HG02884 (cell line): Measurements from ENCODE around the gene CUEDC1.
A peak's percentile ranks its signal among the peaks of the same experiment; 100 is the strongest.
"Not testable (repeated sequence)": the region's sequence is repeated elsewhere in the genome, so short reads cannot be mapped to it uniquely, and the experiment has no call there.

ENCODE experiments used
- ATAC-seq: cut with Tn5 transposase; IDR thresholded peaks from one replicate; pipeline ENCODE4 v1.9.1; 2021; ENCODE audit warnings: mild to moderate bottlenecking, moderate library complexity; ENCODE audit not compliant: unreplicated experiment

CUEDC1 gene

GRCh38 chr17:57941384-57942370, 13.5 kb downstream of the CUEDC1 start:
- ATAC-seq, result no peak

DNA sequence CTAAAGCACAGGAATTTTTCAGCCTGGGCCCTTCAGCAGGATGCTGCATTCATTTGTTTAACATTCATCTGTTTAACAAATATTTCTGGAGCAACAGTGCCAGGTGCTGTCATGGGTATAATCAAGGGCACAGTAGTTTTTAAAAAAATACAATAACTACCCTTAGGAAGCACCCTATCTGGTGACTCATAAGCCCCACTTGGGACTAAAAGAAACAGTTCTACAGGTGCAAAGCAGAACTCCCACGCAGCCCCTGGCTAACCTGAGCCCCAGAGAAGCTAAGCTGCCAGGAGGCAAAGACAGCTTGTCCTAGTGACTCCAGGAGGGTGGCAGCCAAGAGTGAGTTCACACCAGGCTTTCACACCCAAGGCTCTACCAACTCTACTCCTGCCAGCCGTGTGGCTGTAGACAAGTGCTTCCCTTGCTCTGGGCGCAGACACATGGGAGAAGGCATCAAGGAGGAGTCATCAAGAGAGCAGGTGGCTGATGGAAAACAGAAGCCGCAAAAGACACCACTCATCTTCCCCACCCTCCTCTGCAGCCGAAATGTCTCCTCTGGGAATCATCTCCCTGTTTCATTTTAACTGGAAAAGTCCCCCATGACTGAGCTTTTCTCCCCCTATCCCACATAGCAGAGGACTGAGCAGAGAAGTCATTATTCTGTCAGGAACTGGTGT, 14.4 kb downstream of the CUEDC1 start:
- ATAC-seq, result no peak

- no peak for ATAC-seq
These were observed 15.0 kb downstream of the CUEDC1 start for GRCh38 chr17:57940231-57940630.

DNA sequence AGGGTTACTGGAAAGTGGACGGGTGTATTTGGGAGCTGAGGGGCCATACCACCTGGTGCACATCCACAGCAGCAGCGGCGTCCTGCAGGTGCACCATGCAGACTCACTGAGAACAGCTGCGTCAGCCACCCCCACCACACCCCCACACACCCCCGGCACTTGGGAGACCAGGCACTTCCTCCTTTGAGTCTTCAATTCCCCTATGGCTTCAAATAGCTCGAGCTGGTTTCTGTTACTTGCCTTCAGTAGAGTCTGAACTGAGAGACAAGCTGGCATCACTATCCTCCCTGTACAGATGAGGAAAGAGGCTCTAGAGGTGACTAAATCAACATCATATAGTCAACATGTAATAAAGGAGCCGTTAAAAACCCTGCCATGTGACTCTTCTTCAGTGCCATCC, 15.4 kb downstream of the CUEDC1 start:
- ATAC-seq, result peak; percentile 61

GRCh38 chr17:57938061-57938502, 17.1 kb downstream of the CUEDC1 start:
- ATAC-seq, result no peak

GRCh38 chr17:57937492-57937891, 17.7 kb downstream of the CUEDC1 start:
- no peak for ATAC-seq

DNA sequence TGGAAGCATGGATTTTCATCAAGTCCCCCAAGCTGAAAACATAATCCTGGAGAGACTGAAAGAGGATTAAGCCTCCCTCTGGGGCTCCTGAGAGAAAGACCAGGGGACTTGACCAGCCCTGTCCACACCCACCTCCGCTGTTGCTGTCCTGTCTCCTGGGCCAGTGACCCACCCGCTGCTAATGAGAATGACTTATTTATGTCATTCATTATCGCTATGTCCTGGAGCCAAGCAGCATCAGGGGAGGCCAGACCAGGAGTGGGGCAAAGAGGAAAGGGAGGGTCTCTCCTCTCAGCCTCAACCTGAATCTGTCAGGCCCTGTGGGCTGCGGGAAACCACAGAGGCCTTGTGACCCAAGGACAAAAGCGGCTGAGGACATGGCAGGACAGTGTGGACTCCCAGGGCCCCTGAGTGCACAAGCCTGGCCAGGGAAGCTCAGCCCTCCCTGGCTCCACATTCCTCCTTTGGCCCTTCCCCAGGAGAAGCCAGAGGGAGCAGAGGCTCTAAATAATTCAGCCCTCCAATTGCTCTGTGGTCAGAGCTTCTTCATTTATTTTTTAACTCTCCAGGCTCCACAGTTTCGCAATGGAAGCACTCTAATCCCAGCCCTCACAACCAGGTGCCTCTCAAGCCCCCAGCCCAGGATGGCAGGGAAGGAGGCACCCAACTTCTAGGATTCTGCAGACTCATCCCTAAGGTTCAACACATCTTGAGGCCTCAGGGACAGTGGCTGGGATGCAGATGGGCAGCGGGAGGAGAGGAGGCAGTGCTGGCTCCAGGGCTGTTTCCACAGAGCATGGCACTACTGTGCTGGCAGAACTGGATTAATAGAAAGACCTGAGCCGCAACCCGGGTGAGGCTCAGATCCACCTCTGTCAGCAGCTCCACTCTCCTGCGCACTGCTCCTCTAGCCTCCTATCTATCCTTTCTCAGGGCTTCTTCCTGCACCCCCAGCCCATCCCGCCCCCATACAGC, 19.1 kb downstream of the CUEDC1 start:
- no peak for ATAC-seq

- ATAC-seq, result no peak
These were observed 23.6 kb downstream of the CUEDC1 start for GRCh38 chr17:57931488-57932137.

- ATAC-seq, result no peak
These were observed 25.0 kb downstream of the CUEDC1 start for GRCh38 chr17:57930239-57930638.

- ATAC-seq, result no peak
These were observed 25.8 kb downstream of the CUEDC1 start for GRCh38 chr17:57929386-57929785.

DNA sequence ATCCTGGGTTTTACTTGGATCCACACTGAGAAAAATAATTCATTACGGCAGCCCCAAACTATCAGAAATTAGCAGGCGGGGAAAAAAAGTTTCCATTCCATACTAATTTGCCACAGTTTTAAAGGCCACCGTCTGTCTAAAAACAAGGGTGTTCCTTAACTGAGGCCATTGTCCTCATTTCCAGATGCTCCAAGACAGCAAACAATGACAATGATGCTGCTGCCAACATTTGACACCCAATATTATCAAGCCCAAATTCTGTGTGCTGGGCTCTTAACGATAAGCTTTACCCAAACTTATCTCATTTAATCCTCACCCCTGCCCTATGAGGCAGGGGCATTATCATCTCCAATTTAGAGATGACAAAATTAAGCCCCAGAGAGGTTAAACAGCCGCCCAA, 26.3 kb downstream of the CUEDC1 start:
- no peak for ATAC-seq

GRCh38 chr17:57927048-57927723, 28.0 kb downstream of the CUEDC1 start:
- no peak for ATAC-seq

DNA sequence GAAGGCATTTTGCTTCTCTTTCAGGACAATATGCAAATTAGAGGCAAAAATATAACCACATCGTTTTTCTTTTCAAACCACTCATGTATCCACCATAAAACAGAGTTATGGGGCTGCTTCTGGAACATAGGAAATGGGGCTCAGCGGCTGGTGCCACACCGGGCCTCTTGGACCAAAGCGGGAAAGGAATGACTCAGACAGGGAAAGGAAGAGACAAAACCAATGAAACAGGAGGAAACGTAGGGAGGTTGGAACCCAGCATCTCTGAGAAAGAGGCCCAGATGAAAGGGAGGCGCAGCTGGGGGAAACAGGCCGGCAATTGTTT, 28.5 kb downstream of the CUEDC1 start:
- ATAC-seq, result no peak

GRCh38 chr17:57925361-57925990, 29.7 kb downstream of the CUEDC1 start:
- ATAC-seq, result no peak

GRCh38 chr17:57924677-57925076, 30.5 kb downstream of the CUEDC1 start:
- no peak for ATAC-seq

DNA sequence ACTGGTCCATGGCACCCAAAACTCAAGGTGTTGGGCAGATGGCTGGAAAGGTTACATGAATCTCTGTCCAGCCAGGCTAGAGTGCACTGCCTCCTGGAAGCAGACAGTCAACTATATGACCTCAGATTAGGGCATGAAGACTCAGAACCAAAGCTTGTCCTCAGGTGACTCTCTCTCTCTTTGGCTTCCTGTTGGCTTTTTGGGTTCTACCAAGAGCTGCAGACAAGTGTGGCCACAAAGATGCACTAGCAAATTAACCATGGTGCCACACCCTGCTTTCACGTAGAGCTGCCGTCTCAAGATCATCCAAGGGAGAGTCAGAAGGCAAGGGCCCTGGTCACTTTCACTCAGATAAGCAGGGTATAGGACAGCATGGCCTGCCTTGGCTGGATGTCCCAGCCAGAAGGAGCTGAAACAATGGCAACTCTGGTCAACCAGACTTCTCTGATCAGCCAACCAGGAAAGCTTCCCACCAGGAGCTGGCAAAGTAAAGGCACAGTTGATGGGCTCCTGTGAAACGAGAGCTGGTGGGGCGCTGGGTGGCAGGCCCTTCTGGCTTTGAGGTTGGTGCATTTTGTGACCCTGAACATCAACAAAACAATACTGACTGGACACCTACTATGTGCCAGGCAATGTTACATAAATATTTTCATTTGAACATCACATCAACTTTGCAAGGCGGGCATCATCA, 31.9 kb downstream of the CUEDC1 start:
- no peak for ATAC-seq

DNA sequence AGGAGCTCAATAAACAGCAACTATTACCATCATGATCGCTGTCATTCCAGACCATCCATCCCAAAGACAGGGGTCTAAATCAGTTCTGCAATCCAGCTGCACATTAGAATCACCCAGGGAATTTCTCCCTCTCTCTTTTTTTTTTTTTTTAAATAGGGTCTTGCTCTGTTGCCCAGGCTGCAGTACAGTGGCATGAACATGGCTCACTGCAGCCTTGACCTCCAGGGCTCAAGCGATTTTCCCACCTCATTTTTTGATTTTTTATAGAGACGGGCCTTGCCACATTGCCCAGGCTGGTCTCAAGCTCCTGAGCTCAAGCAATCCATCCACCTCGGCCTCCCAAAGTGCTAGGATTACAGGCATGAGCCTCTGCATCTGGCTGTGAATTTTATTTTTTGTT, 32.5 kb downstream of the CUEDC1 start:
- not testable (repeated sequence) for ATAC-seq

- ATAC-seq, result no peak
These were observed 34.1 kb downstream of the CUEDC1 start for GRCh38 chr17:57920916-57921703.
